Measurements from ENCODE around the gene TMEM25.

The TMEM25 gene

DNA sequence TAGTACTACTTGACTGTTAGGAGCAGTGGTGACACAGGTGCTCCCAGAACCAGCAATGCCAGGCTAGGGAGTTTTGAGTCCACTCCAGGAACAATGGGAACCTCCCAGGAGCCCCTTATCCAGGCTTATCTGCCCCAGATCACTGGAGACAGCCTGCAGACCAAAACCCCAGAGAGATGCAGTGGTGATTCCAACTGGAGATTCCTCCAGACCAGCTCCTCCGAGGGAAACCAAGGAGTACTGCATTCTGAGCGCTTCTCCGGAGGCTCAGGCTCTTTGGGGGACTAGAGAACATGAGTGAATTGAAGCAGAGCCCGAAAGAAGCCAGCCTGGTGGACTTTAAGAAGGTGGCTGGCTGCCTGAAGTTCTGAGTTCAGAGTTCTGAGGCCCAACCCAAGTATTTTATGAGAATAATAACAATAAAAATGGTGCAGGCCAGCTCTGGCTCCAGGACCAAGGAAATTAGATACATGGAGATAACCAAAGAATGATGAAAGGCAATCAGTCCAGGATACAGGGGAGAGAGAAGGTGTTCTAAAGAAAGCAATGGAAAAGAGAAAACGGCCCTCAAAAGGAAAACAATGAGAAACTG lies 1.3 kb upstream of the TMEM25 start:
- H3K36me3 Mint-ChIP-seq (ENCODE audit: low read depth) = peaks cover 13% of the 10 kb centered on the region

DNA sequence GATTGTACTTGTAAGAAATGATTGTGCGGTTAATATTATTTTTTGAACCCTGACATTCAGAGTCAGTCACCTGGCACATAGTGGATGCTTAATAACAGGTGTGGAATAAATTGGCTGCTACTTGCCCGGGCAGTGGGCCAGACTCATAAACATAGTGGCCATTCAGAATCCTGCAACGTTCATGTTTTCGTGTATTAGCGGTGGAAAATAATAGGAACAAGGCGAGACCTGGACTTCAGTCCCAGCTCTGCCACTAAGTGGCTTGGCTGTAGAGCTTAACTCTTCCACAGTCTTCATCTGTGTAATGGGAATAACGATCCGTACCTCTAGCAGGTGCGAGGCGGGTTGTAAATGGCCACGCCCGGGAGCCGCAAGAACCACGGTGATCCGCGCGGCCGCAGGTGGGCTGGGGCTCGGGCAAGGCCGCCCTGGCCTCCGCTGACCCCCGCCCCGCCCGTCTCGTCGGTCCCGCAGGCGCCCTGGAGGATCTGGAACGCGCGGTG lies 761 bp upstream of the TMEM25 start:
- Mint-ChIP-seq H3K9me3 (no peaks in the 10 kb centered on the region), H3K27ac (no peak overlapping the region), H3K4me1 (peaks cover 36% of the 10 kb centered on the region), H3K4me3 (peak overlapping the region; percentile 83), H3K27me3 (ENCODE audit: low read depth, poor library complexity) (peaks cover 12% of the 10 kb centered on the region), H3K36me3 (ENCODE audit: low read depth) (peaks cover 13% of the 10 kb centered on the region)
- TF ChIP-seq, protein P1, sequence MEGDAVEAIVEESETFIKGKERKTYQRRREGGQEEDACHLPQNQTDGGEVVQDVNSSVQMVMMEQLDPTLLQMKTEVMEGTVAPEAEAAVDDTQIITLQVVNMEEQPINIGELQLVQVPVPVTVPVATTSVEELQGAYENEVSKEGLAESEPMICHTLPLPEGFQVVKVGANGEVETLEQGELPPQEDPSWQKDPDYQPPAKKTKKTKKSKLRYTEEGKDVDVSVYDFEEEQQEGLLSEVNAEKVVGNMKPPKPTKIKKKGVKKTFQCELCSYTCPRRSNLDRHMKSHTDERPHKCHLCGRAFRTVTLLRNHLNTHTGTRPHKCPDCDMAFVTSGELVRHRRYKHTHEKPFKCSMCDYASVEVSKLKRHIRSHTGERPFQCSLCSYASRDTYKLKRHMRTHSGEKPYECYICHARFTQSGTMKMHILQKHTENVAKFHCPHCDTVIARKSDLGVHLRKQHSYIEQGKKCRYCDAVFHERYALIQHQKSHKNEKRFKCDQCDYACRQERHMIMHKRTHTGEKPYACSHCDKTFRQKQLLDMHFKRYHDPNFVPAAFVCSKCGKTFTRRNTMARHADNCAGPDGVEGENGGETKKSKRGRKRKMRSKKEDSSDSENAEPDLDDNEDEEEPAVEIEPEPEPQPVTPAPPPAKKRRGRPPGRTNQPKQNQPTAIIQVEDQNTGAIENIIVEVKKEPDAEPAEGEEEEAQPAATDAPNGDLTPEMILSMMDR (IDR thresholded peaks at IDR 0.05) = no peak
- no peak for DNase-seq

More for the DNA sequence above, 1.3 kb upstream of the TMEM25 start:
- Mint-ChIP-seq H3K4me1 (peaks cover 36% of the 10 kb centered on the region), H3K27me3 (ENCODE audit: low read depth, poor library complexity) (peaks cover 12% of the 10 kb centered on the region), H3K9me3 (no peaks in the 10 kb centered on the region), H3K27ac (no peak overlapping the region), H3K4me3 (peak overlapping the region; percentile 83)
- TF ChIP-seq, protein P1 (IDR thresholded peaks at IDR 0.05) = no peak
- no peak for DNase-seq

DNA sequence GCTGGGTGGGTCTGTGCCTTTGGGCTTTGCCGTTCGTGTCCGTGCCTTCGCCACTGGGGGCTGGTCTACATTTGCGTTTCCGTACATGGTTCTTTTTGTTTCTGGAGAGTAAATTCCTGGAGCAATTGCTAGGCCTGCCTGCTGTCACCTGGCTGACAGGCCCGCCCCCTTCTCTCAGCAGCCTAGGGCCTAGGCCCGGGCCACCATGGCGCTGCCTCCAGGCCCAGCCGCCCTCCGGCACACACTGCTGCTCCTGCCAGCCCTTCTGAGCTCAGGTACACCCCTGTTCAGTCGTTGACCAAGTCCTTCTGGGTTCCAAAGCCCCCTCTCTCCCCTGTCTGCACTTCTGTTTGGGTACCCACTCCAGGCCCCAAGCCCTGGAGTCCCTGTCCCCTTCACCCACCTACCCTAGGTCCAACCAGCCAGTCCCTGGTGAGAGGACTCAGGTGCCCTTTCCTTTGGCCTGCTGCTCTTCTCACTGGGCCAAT lies 649 bp downstream of the TMEM25 start:
- Mint-ChIP-seq H3K9me3 (no peaks in the 10 kb centered on the region), H3K27me3 (ENCODE audit: low read depth, poor library complexity) (peaks cover 16% of the 10 kb centered on the region), H3K4me1 (peaks cover 34% of the 10 kb centered on the region), H3K4me3 (peak overlapping the region; percentile 98), H3K27ac (no peak overlapping the region), H3K36me3 (ENCODE audit: low read depth) (peaks cover 18% of the 10 kb centered on the region)
- DNase-seq = no peak
- TF ChIP-seq, protein P1 (IDR thresholded peaks at IDR 0.05) = no peak

DNA sequence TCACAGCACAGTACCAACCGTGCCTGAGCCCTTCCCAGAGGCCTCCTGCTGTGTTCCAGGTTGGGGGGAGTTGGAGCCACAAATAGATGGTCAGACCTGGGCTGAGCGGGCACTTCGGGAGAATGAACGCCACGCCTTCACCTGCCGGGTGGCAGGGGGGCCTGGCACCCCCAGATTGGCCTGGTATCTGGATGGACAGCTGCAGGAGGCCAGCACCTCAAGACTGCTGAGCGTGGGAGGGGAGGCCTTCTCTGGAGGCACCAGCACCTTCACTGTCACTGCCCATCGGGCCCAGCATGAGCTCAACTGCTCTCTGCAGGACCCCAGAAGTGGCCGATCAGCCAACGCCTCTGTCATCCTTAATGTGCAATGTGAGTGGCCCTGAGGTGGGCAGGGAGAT lies 1.1 kb downstream of the TMEM25 start:
- no peak for DNase-seq
- Mint-ChIP-seq H3K4me3 (peak overlapping the region; percentile 98), H3K9me3 (no peaks in the 10 kb centered on the region), H3K27ac (no peak overlapping the region), H3K27me3 (ENCODE audit: low read depth, poor library complexity) (peaks cover 16% of the 10 kb centered on the region), H3K36me3 (ENCODE audit: low read depth) (peaks cover 20% of the 10 kb centered on the region), H3K4me1 (peaks cover 30% of the 10 kb centered on the region)
- TF ChIP-seq, protein P1 (IDR thresholded peaks at IDR 0.05) = no peak

DNA sequence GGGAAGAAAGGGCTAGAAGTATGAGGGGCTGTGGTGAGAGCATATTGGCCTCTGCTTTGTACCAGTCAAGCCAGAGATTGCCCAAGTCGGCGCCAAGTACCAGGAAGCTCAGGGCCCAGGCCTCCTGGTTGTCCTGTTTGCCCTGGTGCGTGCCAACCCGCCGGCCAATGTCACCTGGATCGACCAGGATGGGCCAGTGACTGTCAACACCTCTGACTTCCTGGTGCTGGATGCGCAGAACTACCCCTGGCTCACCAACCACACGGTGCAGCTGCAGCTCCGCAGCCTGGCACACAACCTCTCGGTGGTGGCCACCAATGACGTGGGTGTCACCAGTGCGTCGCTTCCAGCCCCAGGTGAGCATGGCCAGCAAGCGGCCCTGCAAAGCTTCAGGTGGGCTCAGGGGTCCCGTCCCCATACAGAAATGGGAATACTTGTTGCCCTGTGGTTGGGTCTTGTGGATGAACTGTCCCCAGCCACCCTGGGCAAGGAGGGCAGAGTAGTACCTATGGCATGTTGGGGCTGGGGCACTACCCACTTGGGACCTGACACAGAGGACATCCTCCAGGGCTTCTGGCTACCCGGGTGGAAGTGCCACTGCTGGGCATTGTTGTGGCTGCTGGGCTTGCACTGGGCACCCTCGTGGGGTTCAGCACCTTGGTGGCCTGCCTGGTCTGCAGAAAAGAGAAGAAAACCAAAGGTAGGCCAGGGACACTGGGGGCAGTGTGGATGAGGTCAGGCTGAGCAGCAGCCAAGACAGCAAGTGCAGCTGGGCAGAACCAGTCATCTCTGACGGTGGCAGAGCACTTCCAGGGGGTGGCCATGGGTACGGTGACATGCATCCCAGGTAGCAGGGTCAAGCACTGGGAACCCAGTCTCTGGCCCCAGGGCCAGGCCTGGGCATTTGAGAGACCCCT lies 2.1 kb downstream of the TMEM25 start:
- peak overlapping the region; percentile 98 for H3K4me3 Mint-ChIP-seq
- H3K27ac Mint-ChIP-seq = no peak overlapping the region
- H3K4me1 Mint-ChIP-seq = peaks cover 24% of the 10 kb centered on the region
- TF ChIP-seq, protein P1 (IDR thresholded peaks at IDR 0.05) = no peak
- H3K36me3 Mint-ChIP-seq (ENCODE audit: low read depth) = peaks cover 17% of the 10 kb centered on the region
- no peak for DNase-seq
- peaks cover 16% of the 10 kb centered on the region for H3K27me3 Mint-ChIP-seq (ENCODE audit: low read depth, poor library complexity)
- H3K9me3 Mint-ChIP-seq = no peaks in the 10 kb centered on the region
